Measurements from ENCODE around the gene ECEL1.
A peak's percentile ranks its signal among the peaks of the same experiment; 100 is the strongest.
"Not testable (repeated sequence)": the region's sequence is repeated elsewhere in the genome, so short reads cannot be mapped to it uniquely, and the experiment has no call there.

The ECEL1 gene

GRCh38 chr2:232440220-232441018 is 47.2 kb downstream of the ECEL1 start:
- peak; percentile 46 for DNase-seq

DNA sequence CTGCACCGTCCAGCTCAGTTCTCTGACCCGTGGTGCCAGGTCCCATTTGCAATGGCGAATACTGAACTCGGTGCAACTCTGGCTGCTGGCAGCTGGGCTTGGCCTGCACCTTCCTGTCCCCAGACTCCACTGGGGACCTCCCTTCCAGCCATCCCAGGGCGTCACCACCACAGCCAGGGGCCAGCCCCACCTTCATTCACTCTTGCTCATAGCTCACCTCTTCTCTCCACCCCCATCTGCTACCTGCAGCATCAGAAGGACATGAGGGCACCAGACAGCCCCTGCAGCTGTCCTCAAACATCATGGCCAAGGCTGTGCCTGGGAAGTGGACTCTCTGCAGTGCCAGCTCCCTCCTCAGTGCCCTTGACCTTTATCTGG is 47.9 kb downstream of the ECEL1 start:
- DNase-seq = no peak

GRCh38 chr2:232438951-232439757 is 48.5 kb downstream of the ECEL1 start:
- no peak for DNase-seq

DNA sequence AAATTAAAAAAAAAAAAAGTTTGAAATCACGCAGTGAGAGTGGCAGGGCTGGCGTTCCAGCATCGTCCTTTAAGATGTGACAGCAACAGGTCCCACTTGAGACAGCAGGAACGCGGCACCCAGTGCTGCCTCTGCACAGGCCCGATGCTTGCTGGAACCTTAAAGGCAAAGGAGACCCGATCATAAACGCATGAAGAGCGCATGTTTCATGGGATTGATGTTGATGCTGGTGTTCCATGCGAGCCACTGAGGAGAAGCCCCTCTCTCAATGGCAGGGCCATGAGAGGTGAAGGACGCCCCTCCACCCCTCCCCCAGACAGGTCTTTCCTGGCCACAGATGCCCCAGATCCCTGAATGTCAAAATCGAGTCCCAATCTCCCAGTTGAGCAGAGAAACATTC is 49.5 kb downstream of the ECEL1 start:
- DNase-seq = no peak

DNA sequence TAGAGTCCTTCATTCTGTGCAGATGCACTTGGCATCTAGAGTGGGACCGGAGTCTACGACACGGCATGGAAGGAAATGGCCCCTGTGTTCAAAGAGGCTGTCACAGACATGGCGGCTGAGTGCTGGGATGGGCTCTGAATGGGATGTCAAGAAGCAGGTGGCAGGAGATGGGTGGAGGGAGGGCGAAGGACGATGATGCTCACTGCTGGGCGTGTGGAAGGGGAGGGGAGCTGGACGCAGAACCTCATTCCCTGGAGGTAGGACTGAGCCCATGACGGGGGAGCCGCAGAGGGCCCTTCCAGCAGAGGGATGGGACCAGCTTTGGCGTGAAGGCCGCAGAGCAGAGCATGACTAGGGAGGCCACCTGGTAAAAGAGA is 50.5 kb downstream of the ECEL1 start:
- DNase-seq = no peak

- no peak for DNase-seq
Observed at GRCh38 chr2:232436381-232437194, 51.0 kb downstream of the ECEL1 start.

DNA sequence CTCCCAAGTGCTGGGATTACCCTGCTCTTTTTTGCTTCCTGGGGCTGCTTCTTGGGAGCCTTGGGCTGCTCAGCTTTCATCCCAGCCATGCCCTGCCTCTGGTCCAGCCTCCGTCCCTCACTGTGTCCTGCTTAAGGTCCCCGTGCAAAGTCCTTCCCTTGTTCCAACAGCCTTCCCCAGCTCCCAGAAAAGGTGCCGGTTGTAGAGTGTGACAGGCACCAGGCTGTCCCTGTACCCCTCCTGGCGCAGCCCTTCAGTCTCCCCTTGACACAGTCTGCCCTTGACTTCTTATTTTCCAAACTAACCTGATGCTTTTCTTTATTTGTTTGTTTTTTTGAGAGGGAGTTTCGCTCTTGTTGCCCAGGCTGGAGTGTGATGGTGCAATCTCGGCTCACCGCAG is 51.8 kb downstream of the ECEL1 start:
- DNase-seq = no peak

DNA sequence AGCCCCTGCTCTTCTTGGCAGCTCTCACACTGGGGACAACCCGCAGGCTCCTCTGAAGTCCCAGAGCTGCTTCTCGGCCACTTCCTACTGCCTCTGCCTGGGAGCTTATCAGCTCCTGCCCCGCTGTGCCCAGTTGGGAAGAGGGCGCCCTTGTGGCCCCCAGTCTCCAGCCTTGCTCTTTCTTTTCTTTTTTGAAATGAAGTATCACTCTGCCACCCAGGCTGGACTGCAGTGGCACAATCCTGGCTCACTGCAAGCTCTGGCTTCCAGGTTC is 52.3 kb downstream of the ECEL1 start:
- no peak for DNase-seq

DNA sequence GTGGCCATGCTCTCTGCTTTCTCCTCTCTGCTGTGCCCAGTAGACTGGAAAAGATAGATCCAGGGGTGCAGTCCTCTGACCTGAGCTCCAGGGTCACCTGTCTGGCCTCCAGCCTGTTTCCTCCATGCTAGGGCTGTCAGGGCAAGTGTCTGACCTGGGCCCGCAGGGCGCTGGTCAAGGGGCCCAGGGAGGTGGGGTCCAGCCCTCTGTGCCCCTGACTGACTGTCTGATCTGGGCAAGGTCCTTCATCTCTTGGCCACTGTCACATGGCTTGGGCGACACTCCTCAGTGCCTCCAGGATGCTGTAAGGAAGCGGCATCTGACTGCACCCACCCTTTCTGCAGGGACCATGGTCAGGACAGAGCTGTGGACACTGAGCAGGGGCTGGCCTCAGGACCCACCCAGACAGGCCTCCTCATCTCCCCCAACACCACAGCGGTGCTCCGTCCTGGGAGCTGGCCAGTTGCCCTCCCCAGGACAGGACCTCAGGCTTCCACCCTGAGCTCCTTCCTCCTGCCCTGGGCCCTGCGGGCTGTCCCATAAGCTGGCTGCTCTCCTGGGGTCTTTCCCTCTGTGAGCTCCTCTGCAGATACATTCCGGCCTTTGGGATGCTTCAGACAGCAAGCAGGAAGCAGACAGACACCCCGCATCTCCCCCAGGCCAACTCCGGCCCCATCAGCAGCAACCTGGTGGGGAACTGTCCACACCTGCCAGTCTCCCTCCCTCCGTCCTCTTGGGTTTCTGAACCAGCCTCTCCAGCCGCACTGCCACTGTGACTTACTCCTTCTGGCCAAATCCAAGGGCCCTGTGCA is 52.9 kb downstream of the ECEL1 start:
- DNase-seq = no peak

DNA sequence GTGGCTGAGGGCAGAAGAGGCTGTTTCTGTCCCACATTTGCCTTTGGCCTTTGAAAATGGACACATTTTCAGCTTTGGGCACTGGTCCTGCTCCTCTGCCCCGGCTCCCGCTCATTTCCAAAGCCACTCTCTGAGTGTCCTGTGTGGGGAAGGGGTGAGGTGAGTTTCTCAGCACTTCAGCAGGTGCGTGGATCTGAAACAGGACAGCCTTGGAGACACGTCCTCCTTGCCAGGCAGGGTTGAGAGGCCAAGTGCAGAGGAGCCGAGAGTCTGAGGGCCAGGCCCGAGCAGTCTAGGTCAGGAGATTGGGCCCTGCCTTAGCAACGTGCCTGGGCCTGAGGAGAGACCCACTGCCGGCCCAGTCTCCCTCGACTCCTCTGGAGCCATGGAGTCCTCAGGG is 53.5 kb downstream of the ECEL1 start:
- no peak for DNase-seq

DNA sequence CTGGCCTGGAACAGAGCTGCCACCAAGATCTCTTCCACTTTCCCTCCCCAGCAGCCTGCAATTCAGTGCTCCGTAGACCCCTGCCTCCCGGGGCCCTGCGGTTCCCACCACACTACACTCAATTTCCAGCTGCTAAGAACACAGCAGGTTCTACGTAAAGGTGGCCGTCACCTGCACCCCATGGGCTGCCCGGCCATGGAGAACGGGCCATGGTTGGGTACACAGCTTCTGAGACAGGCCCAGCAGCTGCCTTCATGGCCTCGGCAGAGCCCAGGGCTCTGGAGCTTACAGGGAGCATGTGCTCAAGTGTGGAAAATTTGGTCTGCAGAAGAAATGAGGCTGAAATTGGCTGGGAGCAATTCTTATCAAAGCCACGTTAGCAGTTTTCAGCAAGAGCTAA is 54.0 kb downstream of the ECEL1 start:
- DNase-seq = not testable (repeated sequence)

DNA sequence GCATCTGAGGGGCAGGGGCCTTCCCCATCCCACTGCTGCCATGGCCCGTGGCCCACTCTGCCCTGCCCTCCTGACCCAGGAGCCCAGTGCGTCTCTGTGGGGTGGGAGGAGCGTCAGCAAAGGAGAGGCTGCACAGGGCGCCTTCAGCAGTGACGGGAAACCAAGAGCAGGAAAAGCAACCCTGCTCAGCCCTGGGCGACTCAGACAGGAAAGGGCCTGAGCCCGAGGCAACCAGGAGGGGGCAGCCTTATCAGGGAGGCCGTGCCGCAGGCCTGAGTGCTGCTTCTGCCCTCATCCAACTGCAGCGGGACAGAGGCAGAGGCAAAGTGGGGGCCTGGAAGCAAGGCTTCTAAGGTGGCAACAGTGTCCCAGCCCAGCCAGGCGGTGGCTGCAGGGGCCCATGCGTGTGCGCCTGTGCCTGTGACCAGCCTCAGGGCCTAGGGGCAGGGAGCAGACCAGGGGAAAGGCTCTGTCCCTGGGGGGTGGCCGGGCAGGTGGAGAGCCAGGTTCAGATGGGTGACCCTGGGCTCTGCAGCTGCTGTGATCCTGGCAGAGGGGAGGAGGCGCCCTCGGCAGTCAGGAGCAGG is 54.9 kb downstream of the ECEL1 start:
- DNase-seq = no peak

DNA sequence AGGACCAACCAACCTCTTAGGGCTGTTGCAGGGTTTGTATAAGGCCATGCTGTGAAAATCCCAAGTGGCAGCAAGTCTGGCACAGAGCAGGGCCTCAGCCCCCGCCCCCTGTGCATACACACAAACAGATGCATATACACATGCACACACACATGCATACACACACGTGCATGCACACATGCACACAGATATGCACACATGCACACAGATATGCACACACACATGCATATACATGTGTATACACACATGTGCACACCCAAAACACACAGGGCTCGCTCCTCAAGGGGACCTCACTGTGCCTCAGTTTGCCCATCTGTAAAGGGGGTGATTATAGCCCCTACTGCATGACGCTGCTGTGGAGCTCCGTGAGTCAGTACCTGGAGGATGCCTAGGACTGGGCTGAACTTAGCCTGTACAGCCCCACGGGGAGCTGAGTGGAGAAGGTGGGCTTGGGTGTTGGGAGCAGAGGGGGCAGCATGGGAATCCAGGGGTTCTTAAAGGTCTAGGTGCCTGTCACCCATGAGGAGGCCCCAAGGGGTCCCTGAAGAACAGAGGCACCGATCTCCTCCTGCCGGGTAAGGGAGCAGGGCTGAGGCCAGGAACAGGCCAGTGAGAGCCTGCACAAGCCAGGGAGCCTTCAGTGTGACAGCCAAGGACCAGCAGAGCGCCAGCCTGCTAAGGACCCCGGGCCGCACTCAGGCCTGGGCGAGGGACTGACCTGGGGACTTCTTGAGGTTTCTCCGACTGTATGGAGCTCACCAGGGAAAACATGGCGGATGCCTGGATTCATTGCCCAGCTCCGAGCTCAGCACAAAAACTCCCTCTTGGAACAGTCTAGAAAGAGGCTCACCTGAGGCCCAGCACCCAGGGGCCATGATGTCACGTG is 55.7 kb downstream of the ECEL1 start:
- no peak for DNase-seq

Measured in SHP77 treated with DMSO at 0.1 percent for 48 hours (cell line).